ENCODE results near the gene LPCAT1.

- TF ChIP-seq CTCF (IDR thresholded peaks at IDR 0.05) (no peak), ZFX (IDR thresholded peaks at IDR 0.05; ENCODE audit: borderline replicate concordance) (no peak)
Measured at GRCh38 chr5:1436036-1436435, 87.7 kb downstream of the LPCAT1 start.

Measured in 22Rv1 (cell line).